Lower lobe of right lung (tissue), 2 donors: ENCODE measurements around the gene IFNA5. TPM values are rescaled to one million over a fixed set of nuclear protein-coding genes. Genes with fewer than 3 reads are reported as not detected.

Source experiments
- ATAC-seq, 2 donors: fragments of 200-7000 bp; cut with Tn5 transposase; one replicate each; pipeline ENCODE4 v1.9.1; 2020 to 2022; ENCODE audit warnings: mild to moderate bottlenecking in 2 of 2, moderate library complexity in 2 of 2
- DNase-seq: peaks from one replicate; pipeline ENCODE4 v3.0.0-alpha.2; 2020
- H3K27ac ChIP-seq: fragments of 200-600 bp; one replicate; pipeline ENCODE4 v1.8.0; 2022
- H3K27me3 ChIP-seq: fragments of 200-600 bp; one replicate; pipeline ENCODE4 v1.8.0; 2022; ENCODE audit warnings: low read depth
- H3K36me3 ChIP-seq: fragments of 200-600 bp; one replicate; pipeline ENCODE4 v1.8.0; 2022; ENCODE audit warnings: mild to moderate bottlenecking
- H3K4me1 ChIP-seq: fragments of 200-600 bp; one replicate; pipeline ENCODE4 v1.8.0; 2022
- H3K4me3 ChIP-seq: fragments of 200-600 bp; one replicate; pipeline ENCODE4 v1.8.0; 2022; ENCODE audit warnings: mild to moderate bottlenecking
- H3K9me3 ChIP-seq: fragments of 200-600 bp; one replicate; pipeline ENCODE4 v1.8.0; 2022
- CTCF ChIP-seq: fragments of 200-600 bp; IDR thresholded peaks from one replicate; pipeline ENCODE4 v1.8.0; 2022; ENCODE audit warnings: antibody characterized with exemption, mild to moderate bottlenecking
- intact Hi-C: fragments of 100-400 bp; cut with DNase I; formaldehyde crosslinking; loops from one replicate; pipeline ENCODE4 v1.11.0; 2022
- total RNA-seq: library from RNA; stranded (reverse); fragmentation: NEBNext Ultra II Directional; extraction: Animal tissue kit (Norgen Biotek cat#: 25700); gene quantifications from one replicate; pipeline ENCODE4 v1.2.1, GENCODE V29; 2021
- donor health status: DM: no; HTN: yes; CAD: no; lungs with severe emphysema.

IFNA5 gene
- total RNA-seq, 1 donor from 2014 or later = not detected

- TF ChIP-seq CTCF = no peak
- Histone ChIP-seq H3K4me1 (peaks cover 19% of the 10 kb centered on the region), H3K27me3 (no peaks in the 10 kb centered on the region), H3K4me3 (no peak overlapping the region), H3K36me3 (peaks cover 20% of the 10 kb centered on the region), H3K27ac (no peak overlapping the region), H3K9me3 (no peaks in the 10 kb centered on the region)
- no peak for ATAC-seq
- DNase-seq = no peak
- intact Hi-C loops = loop anchor here (10.0 kb wide), 1 partner anchor 72 kb away; no protein-coding TSS in a partner anchor
These were observed 17.9 kb upstream of the IFNA5 start for GRCh38 chr9:21322911-21323461.

- intact Hi-C loops = loop anchor here (10.0 kb wide), 1 partner anchor 74 kb away; no protein-coding TSS in a partner anchor
- Histone ChIP-seq H3K4me3 (no peak overlapping the region), H3K27me3 (no peaks in the 10 kb centered on the region), H3K27ac (no peak overlapping the region), H3K9me3 (no peaks in the 10 kb centered on the region), H3K36me3 (peaks cover 20% of the 10 kb centered on the region), H3K4me1 (peaks cover 13% of the 10 kb centered on the region)
- TF ChIP-seq CTCF = no peak
- ATAC-seq = no peak
- DNase-seq = no peak
These were observed 15.4 kb upstream of the IFNA5 start for GRCh38 chr9:21320465-21320864.

GRCh38 chr9:21317956-21318923 lies 13.1 kb upstream of the IFNA5 start:
- H3K27ac ChIP-seq = no peak overlapping the region
- intact Hi-C loops = no loop called here
- DNase-seq = no peak
- no peaks in the 10 kb centered on the region for H3K27me3 ChIP-seq
- peaks cover 4% of the 10 kb centered on the region for H3K4me1 ChIP-seq
- no peak overlapping the region for H3K4me3 ChIP-seq
- H3K9me3 ChIP-seq = no peaks in the 10 kb centered on the region
- peaks cover 14% of the 10 kb centered on the region for H3K36me3 ChIP-seq
- peak; percentile 64 to 83 for ATAC-seq
- TF ChIP-seq CTCF = peak; percentile 71

- peaks cover 4% of the 10 kb centered on the region for H3K4me1 ChIP-seq
- no peak overlapping the region for H3K27ac ChIP-seq
- no peak overlapping the region for H3K4me3 ChIP-seq
- no peaks in the 10 kb centered on the region for H3K27me3 ChIP-seq
- H3K36me3 ChIP-seq = peaks cover 10% of the 10 kb centered on the region
- no peaks in the 10 kb centered on the region for H3K9me3 ChIP-seq
- DNase-seq (no peak), ATAC-seq (no peak)
- intact Hi-C loops = no loop called here
- no peak for TF ChIP-seq CTCF
These were observed 11.7 kb upstream of the IFNA5 start for GRCh38 chr9:21316860-21317259.

- ATAC-seq (no peak), DNase-seq (no peak)
- no peak for TF ChIP-seq CTCF
- Histone ChIP-seq H3K27ac (no peak overlapping the region), H3K4me1 (peaks cover 4% of the 10 kb centered on the region), H3K27me3 (no peaks in the 10 kb centered on the region), H3K36me3 (peaks cover 9% of the 10 kb centered on the region), H3K9me3 (no peaks in the 10 kb centered on the region), H3K4me3 (no peak overlapping the region)
- intact Hi-C loops = no loop called here
These were observed 11.1 kb upstream of the IFNA5 start for GRCh38 chr9:21316032-21316842.
